Uterus (tissue), 2 donors: ENCODE results near the gene ZDHHC22.

Experiments used
- POLR2A ChIP-seq, 2 donors: fragments of 450-650 bp; IDR thresholded peaks; one replicate each; pipeline ENCODE4 v1.6.1; 2016; ENCODE audit warnings: antibody characterized with exemption in 2 of 2, mild to moderate bottlenecking in 1 of 2, moderate library complexity in 1 of 2
- TF ChIP-seq, protein P1 (sequence below), 4 experiments: fragments of 200-600 bp in 2 of 4; fragments of 450-650 bp in 2 of 4; sonication (generic) in 2 of 4; IDR thresholded peaks; one replicate each; pipeline ENCODE4 v1.5.1; 2016 to 2019; ENCODE audit warnings: antibody characterized with exemption in 4 of 4, mild to moderate bottlenecking in 2 of 4, moderate library complexity in 1 of 4

DNA sequence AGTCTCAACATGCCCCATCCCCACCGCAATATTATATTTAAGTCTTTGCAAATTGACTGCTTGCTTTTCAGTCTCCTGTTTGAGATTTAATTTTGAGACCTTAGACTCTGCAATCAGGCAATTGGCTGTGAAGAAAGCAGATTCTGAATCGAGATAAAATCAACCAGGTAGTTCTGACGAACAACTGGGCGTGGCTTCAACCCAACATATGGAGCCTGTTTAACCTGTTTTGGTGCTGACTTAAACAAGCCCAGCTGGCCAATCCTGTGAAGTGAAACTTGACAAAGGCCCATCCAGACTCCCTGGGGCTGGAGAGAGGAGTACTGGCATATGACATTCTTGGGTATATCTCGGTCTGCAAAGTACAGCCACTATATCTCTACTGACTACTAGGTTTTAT lies 53.4 kb downstream of the ZDHHC22 start:
- TF ChIP-seq, protein P1, sequence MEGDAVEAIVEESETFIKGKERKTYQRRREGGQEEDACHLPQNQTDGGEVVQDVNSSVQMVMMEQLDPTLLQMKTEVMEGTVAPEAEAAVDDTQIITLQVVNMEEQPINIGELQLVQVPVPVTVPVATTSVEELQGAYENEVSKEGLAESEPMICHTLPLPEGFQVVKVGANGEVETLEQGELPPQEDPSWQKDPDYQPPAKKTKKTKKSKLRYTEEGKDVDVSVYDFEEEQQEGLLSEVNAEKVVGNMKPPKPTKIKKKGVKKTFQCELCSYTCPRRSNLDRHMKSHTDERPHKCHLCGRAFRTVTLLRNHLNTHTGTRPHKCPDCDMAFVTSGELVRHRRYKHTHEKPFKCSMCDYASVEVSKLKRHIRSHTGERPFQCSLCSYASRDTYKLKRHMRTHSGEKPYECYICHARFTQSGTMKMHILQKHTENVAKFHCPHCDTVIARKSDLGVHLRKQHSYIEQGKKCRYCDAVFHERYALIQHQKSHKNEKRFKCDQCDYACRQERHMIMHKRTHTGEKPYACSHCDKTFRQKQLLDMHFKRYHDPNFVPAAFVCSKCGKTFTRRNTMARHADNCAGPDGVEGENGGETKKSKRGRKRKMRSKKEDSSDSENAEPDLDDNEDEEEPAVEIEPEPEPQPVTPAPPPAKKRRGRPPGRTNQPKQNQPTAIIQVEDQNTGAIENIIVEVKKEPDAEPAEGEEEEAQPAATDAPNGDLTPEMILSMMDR (IDR thresholded peaks at IDR 0.05): no peak
- no peak for TF ChIP-seq POLR2A (IDR thresholded peaks at IDR 0.05)
